ENCODE measurements around the gene MED4. TPM values are rescaled to one million over a fixed set of nuclear protein-coding genes. Genes with fewer than 3 reads are reported as not detected.

The MED4 gene
- total RNA-seq, 1 experiment from 2014 or later, result 51.7 TPM

DNA sequence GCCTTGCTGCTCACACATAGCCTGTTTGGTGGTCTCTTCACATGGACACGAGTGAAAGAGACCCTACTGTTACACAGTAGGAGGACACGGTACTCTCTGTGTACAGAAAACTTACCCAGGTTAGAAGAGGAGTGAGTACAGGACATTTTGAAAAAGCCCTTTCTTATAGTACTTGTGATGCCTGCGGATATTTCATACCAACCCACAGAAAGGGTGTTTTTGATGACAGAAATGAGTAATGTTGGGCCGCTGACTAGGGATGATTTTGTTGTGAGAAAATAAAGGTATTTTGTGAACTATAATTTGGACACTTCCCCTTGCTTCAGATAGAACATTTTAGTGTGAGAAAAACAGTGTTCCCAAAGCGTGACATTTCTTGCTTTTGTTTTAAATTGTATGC is 39.2 kb downstream of the MED4 start:
- TF ChIP-seq EZH2 (IDR thresholded peaks at IDR 0.05; ENCODE audit: borderline replicate concordance, low read depth, low read length, poor library complexity, severe bottlenecking), result no peak
- TF ChIP-seq, protein P1, sequence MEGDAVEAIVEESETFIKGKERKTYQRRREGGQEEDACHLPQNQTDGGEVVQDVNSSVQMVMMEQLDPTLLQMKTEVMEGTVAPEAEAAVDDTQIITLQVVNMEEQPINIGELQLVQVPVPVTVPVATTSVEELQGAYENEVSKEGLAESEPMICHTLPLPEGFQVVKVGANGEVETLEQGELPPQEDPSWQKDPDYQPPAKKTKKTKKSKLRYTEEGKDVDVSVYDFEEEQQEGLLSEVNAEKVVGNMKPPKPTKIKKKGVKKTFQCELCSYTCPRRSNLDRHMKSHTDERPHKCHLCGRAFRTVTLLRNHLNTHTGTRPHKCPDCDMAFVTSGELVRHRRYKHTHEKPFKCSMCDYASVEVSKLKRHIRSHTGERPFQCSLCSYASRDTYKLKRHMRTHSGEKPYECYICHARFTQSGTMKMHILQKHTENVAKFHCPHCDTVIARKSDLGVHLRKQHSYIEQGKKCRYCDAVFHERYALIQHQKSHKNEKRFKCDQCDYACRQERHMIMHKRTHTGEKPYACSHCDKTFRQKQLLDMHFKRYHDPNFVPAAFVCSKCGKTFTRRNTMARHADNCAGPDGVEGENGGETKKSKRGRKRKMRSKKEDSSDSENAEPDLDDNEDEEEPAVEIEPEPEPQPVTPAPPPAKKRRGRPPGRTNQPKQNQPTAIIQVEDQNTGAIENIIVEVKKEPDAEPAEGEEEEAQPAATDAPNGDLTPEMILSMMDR (conservative IDR thresholded peaks at IDR 0.05; ENCODE audit: low read depth, low read length), result no peak
- BruUV-seq (replicated peaks), result no TSS peak
- DNase-seq (ENCODE audit: low spot score), result no peak
- Histone ChIP-seq H3K27ac (ENCODE audit: low read depth, low read length, poor library complexity, severe bottlenecking) (no peak overlapping the region), H3K4me3 (ENCODE audit: low read depth, low read length, poor library complexity, severe bottlenecking) (no peak overlapping the region), H3K9me3 (ENCODE audit: low read depth, low read length, poor library complexity, severe bottlenecking) (no peaks in the 10 kb centered on the region), H3K4me1 (ENCODE audit: insufficient read depth, low read length, poor library complexity, severe bottlenecking) (no peaks in the 10 kb centered on the region), H3K36me3 (ENCODE audit: insufficient read depth, low read length, poor library complexity, severe bottlenecking) (peaks cover 25% of the 10 kb centered on the region), H3K27me3 (replicated peaks; ENCODE audit: insufficient read depth, low read depth, low read length, poor library complexity) (no peaks in the 10 kb centered on the region)
- ChIA-PET POLR2A (ENCODE audit: low non-redundant PET) (no interaction called here), CTCF (no interaction called here)
- intact Hi-C loops (cut with micrococcal nuclease; ENCODE audit: unreplicated experiment), result no loop called here

DNA sequence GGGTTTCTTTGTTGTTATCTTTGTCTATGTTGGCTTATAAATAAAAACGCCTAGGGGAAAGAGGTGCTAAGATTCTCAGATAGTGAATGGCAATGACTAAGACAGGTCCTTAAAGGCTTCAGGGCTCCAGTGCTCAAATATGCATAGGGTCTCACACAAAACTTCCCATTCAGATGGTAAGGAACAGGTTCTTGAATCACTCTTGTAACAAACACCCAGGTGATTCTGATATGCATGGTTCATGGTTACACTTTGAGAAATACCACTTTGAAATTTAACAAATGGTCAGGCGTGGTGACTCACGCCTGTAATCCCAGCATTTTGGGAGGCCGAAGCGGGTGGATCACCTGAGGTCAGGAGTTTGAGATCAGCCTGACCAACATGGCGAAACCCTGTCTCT is 40.3 kb downstream of the MED4 start:
- Histone ChIP-seq H3K9me3 (ENCODE audit: low read depth, low read length, poor library complexity, severe bottlenecking) (no peaks in the 10 kb centered on the region), H3K4me3 (ENCODE audit: low read depth, low read length, poor library complexity, severe bottlenecking) (no peak overlapping the region), H3K27me3 (replicated peaks; ENCODE audit: insufficient read depth, low read depth, low read length, poor library complexity) (no peaks in the 10 kb centered on the region), H3K27ac (ENCODE audit: low read depth, low read length, poor library complexity, severe bottlenecking) (no peak overlapping the region), H3K4me1 (ENCODE audit: insufficient read depth, low read length, poor library complexity, severe bottlenecking) (no peaks in the 10 kb centered on the region), H3K36me3 (ENCODE audit: insufficient read depth, low read length, poor library complexity, severe bottlenecking) (peaks cover 27% of the 10 kb centered on the region)
- ChIA-PET POLR2A (ENCODE audit: low non-redundant PET) (no interaction called here), CTCF (no interaction called here)
- intact Hi-C loops (cut with micrococcal nuclease; ENCODE audit: unreplicated experiment), result no loop called here
- DNase-seq (ENCODE audit: low spot score), result no peak
- TF ChIP-seq EZH2 (IDR thresholded peaks at IDR 0.05; ENCODE audit: borderline replicate concordance, low read depth, low read length, poor library complexity, severe bottlenecking), result no peak
- TF ChIP-seq, protein P1 (conservative IDR thresholded peaks at IDR 0.05; ENCODE audit: low read depth, low read length), result no peak
- BruUV-seq (replicated peaks), result no TSS peak

DNA sequence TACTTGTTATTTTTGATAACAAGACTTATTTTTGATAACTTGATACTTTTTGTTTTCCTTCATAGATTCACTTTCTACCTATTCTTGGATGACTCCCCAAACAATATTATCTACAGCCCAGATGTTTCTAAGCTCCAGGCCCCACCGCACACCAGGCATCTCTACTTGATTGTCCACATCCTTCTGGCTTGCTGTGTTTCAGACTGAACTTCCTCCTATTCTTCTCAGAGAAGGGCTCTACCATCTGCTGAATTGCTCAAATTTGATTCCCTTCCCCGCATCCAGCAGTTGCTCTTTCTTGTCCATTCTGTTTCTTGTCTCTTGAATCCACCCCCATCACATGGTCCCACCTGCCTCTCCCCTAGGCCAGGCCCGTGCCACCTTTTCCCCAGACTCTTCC is 44.4 kb downstream of the MED4 start:
- ChIA-PET POLR2A (ENCODE audit: low non-redundant PET) (no interaction called here), CTCF (no interaction called here)
- no peak for TF ChIP-seq EZH2 (IDR thresholded peaks at IDR 0.05; ENCODE audit: borderline replicate concordance, low read depth, low read length, poor library complexity, severe bottlenecking)
- TF ChIP-seq, protein P1 (conservative IDR thresholded peaks at IDR 0.05; ENCODE audit: low read depth, low read length), result no peak
- no peaks in the 10 kb centered on the region for H3K4me1 ChIP-seq (ENCODE audit: insufficient read depth, low read length, poor library complexity, severe bottlenecking)
- BruUV-seq (replicated peaks), result no TSS peak
- no peak for DNase-seq (ENCODE audit: low spot score)
- H3K36me3 ChIP-seq (ENCODE audit: insufficient read depth, low read length, poor library complexity, severe bottlenecking), result peaks cover 37% of the 10 kb centered on the region
- H3K27ac ChIP-seq (ENCODE audit: low read depth, low read length, poor library complexity, severe bottlenecking), result no peak overlapping the region
- intact Hi-C loops (cut with micrococcal nuclease; ENCODE audit: unreplicated experiment), result no loop called here
- no peaks in the 10 kb centered on the region for H3K9me3 ChIP-seq (ENCODE audit: low read depth, low read length, poor library complexity, severe bottlenecking)
- H3K4me3 ChIP-seq (ENCODE audit: low read depth, low read length, poor library complexity, severe bottlenecking), result no peak overlapping the region
- H3K27me3 ChIP-seq (replicated peaks; ENCODE audit: insufficient read depth, low read depth, low read length, poor library complexity), result no peaks in the 10 kb centered on the region

Measured in A673 (cell line).